ENCODE results near the gene NOTCH1.

NOTCH1 gene

DNA sequence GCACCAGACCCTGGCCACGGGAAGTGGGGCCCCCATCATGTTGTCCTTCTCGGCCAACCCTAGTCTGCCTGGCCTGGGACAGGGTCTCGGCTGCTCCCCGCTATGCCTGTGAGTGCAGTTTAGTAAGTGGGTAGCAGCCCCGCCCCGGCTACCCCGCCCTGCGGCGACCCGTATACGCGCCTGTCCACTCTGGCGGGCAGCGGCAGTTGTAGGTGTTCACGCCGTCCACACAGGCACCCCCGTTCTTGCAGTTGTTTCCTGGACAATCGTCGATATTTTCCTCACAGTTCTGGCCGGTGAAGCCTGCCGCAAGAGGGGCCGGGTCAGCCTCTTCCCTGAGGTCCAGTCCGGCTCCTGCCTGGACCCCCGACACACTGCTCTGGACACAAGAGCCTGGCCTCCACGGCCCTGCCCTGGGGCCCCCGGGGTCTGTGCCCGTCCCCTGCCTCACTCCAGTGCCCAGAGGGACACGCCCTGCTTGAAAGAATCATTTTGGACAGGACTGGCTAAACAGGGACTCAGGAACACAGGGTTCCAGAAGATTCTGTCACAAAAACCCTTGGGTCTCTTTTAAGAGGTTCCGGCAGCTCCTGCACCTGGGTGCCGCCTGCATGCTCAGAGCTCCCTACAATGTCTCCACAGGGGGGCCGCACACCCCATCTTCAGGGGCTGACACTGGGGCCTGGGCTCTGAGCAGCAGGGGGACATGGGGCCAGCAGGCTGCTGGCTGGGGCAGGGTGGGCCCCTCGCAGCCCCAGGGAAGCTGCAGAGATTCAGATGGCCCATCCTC is 26.4 kb downstream of the NOTCH1 start:
- no peak for DNase-seq

DNA sequence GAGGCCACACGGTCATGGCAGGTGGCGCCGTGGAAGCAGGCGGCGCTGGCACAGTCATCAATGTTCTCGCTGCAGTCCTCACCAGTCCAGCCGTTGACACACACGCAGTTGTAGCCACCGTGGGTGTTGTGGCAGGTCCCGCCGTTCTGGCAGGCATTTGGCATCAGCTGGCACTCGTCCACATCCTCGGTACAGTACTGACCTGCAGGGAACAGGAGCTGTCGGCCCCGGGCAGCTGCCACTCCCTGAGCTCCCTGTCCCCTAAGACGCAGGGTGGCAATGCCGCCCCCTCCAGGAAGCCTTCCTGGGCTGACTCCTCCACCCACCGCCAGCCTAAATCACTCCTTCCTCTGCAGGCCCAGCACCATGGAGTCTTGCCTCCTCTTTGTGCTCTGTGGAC is 27.2 kb downstream of the NOTCH1 start:
- DNase-seq, result no peak

DNA sequence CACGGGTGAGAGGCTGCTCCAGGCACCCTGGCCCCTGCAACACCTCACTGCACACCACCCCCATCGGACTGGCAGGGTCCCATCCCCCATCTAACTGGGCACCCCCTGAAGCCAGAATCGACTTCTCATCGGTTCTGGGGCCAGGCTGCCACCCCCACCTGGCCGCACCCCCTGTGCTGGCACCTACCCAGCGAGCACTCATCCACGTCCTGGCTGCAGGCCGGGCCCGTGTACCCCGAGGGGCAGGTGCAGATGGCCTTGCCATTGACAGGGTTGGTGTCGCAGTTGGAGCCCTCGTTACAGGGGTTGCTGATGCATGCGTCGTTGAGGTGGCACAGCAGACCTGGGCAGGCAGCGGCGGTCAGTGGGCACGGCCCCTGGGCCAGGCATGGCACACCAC is 27.9 kb downstream of the NOTCH1 start:
- no peak for DNase-seq

DNA sequence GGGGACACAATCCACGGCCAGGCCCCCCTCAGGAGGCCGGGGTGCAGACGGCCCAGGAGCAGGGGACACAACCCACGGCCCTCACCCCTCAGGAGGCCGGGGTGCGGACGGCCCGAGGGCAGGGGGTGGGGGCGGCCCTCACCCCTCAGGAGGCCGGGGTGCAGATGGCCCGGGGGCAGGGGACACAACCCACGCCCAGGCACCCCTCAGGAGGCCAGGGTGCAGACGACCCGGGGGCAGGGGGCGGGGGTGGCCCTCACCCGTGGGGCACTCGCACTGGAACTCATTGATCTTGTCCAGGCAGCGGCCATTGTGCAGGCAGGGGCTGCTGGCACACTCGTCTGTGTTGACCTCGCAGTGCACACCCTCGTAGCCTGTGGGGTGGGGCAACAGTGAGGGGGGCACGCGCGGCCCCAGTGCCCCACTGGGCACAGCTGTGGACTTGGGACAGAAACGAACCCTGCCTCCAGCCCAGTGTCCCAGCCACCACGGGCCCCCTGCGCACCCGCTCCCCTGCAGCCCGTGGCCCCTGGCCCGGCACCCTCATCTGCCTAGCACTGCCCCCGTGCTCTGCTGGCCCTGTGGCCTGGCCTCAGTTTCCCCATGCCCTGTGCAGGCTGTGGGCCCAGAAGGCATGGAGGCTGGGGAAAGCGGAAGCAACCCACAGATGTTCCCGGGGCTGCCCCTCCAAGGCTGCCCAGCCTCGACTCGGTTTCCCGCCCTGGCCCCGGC is 28.7 kb downstream of the NOTCH1 start:
- peak in 1 of 51 donors; percentile 17 for DNase-seq

DNA sequence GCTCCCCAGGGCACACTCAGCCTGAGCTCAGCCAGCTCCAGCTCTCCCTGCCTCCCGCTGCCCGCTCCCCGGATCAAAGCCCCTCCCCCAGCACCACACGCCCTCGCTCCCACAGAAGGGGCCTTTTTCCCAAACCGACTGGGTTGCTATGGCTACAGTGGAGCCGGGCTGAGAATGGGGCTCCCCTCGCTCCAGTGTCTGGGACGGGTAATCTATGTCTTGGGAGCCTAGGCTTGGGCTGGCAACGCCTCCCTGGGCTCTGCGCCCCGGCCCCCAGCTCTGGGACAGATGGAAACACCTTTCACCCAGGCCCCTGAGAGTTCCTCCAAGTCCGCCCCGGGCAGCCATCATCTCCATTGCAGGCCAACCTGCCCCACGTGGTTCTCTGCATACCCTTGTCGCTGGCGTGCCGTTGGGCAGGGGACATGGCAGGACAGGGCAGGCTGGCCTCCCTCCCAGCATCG is 29.6 kb downstream of the NOTCH1 start:
- peak in 47 of 51 donors; percentile 22 to 98 (median 83) for DNase-seq

DNA sequence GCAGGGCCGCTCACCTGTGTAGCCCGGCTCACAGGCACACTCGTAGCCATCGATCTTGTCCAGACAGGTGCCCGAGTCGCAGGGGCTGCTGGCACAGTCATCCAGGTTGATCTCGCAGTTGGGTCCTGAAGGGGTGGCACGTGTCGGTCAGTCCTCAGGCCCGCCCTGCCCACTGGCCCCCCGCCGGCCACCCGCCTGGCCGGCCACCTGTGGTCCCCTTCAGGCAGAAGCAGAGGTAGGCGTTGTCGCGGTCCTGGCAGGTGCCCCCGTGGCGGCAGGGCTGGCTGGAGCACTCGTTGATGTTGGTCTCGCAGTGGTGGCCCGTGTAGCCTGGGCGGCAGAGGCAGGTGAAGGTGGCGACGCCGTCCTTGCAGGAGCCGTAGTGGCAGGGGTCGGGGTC is 30.6 kb downstream of the NOTCH1 start:
- no peak for DNase-seq

DNA sequence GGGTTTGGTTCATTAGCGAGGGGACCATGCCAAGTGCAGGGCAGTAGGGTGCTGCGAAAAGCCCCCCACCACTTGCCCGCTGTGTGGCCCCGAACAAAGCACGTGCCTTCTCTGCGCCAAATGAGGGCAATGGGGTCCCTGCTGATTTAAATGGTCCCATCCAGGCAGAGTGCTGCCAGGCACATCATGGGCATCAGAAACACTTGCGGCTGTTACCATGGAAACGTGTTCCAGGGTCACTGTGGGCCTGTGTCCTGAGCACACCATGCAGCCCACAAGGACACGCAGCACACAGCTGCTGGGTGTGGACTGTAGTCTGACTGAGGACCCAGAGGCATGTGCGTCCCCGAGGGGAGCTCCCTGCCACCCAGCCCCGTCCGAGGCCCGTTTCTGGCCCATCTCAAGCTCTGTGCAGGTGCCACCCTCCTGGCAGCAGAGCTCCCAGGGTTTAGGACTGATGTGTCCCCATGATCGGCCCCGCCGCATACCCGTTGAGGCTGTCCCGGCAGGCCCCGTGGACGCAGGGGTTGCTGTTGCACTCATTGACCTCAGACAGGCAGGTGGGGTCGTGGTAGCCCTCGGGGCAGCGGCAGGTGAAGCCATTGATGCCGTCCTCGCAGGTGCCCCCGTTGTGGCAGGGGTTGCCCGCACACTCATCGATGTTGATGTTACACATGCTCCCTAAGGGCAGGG is 31.7 kb downstream of the NOTCH1 start:
- peak in 14 of 51 donors; percentile 20 to 65 (median 34) for DNase-seq

DNA sequence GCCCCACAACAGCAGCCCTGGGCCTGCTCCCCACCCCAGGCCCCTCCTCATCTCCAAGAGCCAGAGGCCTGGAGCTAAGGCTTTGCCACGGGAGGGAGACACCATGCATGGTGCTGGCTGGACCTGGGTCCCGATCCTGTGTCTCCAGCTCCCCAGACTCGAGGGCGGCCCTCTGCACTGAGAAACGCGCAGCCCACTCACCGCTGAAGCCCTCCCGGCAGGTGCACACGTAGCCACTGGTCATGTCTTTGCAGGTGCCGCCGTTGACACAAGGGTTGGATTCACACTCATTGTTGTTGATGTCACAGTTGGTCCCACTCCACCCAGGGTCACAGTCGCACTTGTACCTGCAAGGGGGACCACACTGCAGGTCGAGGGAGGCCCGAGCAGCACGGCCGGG is 32.7 kb downstream of the NOTCH1 start:
- no peak for DNase-seq

DNA sequence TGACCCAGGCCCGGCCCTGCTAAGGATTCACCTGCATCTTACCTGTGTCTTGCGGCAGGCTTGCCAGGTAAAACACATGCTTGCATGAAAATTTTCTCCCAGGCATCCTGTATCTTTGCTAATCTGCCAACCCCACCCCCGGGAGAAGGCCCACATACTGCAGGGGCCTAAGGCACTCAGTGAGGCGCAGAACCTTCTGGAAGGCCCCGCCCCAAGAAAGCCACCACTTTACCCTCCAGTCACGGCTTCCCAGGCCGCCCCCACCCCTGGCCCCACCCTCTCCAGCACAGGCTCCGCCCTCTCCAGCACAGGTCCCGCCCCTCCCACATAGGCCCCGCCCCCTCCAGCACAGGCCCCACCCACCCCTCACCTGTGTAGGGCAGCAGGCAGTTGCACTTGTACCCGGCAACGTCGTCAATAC is 33.2 kb downstream of the NOTCH1 start:
- DNase-seq, result peak in 7 of 51 donors; percentile 35 to 76 (median 57)

DNA sequence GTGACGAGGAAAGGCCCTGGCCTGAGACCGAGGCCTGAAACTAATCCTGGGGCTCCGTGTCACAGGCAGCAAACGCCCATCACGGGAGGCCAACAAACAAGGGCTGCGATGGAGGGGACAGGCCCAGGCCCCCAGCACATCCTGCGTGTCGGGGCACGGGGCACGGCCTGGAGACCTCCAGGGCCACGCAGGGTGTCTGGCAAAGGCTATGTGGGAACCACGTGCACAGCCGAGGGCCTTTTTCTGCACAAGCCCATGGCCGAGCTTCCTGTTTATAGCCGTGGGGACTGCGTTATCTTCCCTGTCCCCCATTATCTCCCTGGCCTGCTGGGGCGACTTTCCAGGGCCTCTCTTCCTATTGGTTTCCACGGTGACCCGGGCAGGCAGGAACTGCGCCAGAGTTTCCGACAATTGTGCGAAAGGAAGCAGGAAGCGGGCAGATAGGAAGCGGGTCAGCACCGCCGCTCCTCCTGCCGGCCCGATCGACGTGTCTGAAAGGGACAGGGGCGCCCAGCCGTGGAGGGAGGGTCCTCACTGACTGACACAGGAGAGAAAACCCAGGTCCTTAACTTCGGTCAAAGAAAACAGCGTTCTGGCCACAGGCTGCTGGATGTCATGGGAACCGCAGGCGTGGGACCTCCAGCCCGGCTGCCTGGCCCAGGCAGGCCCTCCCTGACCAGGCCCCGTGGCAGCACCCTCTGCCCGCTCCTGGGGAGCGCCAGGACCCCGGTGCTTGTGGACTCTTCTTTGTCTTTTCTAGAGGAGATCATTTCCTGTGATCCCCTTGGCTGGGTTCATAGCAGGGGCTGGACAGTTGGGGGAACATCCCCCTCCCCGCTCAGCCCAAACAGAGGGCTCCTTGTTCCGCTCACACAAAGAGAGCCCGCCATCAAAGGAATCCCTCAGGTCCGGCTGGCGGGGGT is 33.9 kb downstream of the NOTCH1 start:
- DNase-seq, result peak in 49 of 51 donors; percentile 18 to 92 (median 73)

DNA sequence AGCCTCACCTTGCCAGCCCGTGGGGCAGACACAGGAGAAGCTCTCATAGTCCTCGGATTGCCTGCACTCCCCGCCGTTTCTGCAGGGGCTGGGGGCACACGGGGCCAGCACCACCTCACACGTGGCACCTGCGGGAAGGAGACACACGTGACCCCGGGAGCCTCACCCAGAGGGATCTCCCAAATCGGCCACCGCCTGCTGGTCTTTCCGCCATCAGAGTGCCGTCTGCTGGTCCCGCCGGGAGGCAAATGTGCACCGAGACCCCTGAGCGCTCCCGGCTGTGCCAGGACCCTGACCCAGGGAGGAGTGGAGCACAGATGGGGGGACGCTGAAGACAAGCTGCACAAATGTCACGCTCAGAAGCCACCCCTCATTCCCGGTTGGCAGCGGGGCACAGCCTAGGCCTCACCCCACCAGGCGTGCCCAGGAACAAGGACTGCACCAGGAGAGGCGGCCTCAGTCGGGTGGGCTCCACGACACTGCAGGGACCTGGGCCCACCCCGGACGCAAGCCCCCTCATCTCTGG is 34.6 kb downstream of the NOTCH1 start:
- no peak for DNase-seq

DNA sequence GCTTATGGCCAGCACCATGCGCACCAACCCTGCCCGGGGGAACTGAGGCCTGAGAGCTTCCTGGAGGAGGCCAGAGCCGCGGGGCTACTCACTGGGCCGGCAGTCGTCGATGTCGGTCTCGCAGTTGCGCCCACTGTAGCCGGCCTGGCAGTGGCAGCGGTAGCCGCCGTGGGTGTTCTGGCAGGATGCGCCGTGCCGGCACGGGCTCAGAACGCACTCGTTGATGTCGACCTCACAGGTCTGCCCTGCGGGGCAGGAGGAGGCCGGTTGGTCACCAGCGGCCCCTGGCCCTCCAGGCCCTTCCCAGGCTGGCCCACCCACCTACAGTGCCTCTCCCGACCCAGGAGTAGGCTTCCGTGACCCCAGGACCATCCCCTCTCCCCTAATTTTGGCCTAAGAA is 35.3 kb downstream of the NOTCH1 start:
- no peak for DNase-seq

DNA sequence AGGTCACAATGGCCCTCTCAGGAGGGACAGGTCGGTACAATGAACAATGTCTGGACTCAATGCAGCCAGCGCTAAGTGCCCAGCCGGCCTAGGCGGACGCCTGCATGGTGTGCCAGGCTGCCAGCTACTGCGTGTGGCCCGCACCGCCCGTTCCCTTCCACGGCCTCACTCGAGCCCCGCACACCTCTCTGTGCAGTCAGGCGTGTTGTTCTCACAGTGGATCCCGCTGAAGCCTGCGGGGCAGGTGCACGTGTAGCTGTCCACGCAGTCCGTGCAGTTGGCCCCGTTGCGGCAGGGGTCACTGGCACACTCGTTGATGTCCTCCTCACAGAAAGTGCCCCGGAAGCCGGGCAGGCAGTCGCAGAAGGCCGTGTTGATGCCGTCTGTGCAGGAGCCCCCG is 36.3 kb downstream of the NOTCH1 start:
- no peak for DNase-seq

DNA sequence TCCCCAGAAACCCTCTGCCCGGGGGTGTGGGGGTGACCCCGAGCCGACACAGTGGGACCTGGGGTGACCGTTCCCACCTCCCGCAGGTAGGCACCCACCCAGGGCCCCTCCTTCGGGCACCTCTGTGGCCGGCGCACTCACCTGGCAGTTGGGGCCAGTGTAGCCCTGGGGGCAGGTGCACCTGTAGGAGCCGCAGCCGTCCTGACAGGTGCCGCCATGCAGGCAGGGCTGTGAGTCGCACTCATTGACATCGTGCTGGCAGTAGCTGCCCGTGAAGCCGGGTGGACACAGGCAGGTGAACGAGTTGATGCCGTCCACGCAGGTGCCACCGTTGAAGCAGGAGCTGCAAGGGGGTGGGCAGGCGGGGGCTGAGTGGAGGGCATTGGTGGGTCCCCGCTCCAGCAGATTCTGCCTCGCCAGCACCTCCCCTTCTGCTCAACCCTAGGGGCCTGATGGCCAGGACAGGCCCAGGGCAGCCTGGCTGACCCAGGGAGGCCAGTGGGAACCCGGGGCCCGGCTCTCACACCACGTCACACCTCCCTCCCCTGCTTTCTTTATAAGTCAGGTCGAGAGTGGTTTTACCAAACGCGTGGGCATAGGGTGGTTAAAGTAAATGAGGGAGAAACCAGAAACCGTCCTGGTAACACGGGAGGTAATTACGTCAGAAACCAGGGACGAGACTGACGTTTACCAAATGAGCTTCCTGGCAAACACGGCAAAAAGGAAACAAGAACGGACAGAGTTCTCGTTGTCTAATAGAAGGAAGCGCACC is 36.9 kb downstream of the NOTCH1 start:
- no peak for DNase-seq

DNA sequence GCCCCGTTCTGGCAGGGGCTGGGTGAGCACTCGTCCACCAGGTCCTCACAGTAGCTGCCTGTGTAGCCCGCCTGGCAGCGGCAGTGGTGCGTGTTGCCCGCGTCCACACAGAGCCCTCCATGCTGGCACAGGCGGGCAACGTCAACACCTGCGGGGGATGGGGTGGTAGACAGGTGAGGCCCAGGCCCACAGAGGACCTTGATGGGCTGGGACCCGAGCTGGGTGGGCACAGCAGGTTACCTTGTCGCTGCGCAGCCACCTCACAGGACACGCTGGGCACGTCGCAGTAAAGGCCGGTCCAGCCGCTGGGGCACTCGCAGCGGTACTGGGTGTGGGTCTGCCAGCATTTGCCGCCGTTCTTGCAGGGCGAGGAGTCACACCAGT is 37.9 kb downstream of the NOTCH1 start:
- no peak for DNase-seq

DNA sequence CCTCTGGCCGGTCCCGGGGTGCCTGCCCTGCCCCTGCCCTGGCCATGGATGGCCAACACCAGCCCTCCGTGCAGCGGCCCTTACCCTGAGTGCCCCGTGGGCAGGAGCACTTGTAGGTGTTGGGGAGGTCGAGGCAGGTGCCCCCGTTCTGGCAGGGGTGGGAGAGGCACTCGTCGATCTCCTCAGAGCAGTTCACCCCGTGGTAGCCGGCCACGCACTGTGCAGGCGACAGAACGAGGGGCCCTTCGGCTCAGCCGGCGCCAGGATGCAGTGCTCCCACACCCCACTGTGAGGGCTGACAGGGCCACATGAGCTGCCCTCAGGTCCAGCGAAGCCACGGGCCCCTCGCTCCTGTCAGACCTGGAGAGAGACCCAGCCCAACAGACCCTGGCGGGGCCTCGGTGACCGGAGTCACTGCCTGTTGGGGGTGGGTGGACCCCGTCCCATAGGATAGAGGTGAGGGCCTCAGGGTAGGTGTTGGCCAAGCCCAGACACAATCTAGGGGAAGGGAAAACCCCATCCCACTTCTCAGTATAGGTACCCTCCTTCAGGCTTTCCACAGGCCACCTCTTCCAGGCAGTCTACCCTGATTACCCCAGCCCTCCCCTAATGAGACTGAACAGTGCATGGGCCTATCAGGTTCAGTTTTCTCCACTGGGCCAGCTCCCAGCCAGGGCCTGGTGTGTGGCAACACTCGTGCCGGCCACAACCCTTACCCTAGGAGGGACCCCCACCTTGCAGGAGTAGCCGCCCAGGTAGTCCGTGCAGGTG is 38.4 kb downstream of the NOTCH1 start:
- no peak for DNase-seq

DNA sequence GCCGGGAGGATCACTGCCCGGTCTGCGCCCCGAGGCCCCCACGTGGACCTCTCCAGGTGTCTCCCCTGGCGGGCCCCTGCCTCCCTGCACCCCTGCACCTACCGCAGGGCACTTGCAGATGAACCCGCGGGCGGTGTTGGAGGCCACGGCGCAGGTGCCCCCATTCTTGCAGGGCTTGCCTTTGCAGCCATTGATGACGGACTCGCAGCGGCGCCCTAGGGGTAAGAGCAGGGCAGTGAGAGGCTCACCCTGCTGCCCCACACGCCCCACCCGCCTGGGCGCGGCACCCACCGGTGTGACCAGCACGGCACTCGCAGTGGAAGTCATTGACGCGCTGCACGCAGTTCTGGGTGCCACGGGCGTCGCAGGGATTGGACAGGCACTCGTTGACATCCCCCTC is 39.4 kb downstream of the NOTCH1 start:
- no peak for DNase-seq

DNA sequence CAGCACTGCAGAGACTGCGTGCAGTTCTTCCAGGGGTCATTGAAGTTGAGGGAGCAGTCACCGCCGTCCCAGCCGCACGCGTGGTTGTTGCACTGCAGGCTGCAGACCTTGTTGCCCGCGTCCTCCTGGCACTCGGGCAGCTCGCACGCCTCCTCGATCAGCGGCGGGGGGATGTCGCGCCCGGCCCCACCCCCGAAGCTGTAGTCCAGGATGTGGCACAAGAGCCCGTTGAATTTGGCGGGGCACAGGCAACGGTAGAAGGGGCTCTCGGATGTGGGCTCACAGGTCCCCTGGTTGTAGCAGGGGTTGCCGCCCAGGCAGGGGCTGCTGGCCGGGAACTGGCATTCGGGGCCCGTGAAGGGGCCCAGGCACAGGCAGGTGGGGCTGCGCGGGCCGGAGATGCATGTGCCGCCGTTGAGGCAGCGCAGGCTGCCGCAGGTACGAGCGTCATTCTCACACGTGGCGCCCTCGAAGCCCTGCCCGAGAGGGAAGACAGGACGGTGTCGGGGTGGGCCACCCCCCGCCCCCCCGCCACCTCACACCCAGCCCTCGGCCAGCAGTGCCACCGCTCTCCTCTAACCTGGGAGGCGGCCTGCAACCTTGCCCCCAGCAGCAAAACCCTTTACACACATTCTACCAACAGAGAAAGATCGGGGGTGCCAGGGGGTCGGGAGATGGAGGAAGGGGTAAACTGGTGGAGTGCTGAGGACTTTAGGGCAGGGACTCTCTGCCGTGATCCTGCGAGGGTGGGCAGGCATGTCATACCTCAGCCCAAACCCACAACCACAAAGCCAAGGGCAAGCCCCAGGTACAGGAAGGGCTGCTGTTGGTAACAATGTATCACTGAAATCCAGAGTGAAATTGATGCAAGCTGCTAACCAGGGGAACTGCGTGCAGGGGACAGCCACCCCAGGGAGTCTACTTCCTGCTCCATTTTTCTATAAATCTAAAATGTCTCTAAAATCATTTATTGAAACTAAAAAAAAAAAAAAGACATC is 40.1 kb downstream of the NOTCH1 start:
- no peak for DNase-seq

Data from hypothalamus (tissue), 51 donors.